Caco-2 (cell line): ENCODE measurements around the gene CUTA. TPM values are rescaled to one million over a fixed set of nuclear protein-coding genes. Genes with fewer than 3 reads are reported as not detected.

Experiments used
- BruUV-seq: library from RNA; stranded (reverse); fragments of 400-500 nt; replicated peaks from 2 replicates; lab custom pipeline; 2021; lab: Mats Ljungman, UMichigan
- CTCF ChIA-PET: fragments of 300-600 bp; sonication (Branson Sonifier 250); formaldehyde crosslinking; loops from one replicate; lab custom pipeline; 2022; ENCODE audit warnings: antibody characterized with exemption; lab: Charles Lee
- POLR2A ChIA-PET: fragments of 300-600 bp; sonication (Branson Sonifier 250); formaldehyde crosslinking; loops from one replicate; lab custom pipeline; 2022; ENCODE audit warnings: antibody characterized with exemption; lab: Charles Lee
- DNase-seq, 2 experiments: peaks; one replicate each; pipeline versions ENCODE4 v3.0.0 to v3.0.0-alpha.2; 2020 to 2022
- H3K27me3 ChIP-seq: replicated peaks from 2 replicates; pipeline ENCODE4 v1.6.0; 2011; ENCODE audit warnings: low read length; ENCODE audit not compliant: control insufficient read depth, insufficient read depth
- H3K36me3 ChIP-seq: 2 replicates; pipeline ENCODE4 v1.5.1; 2011; ENCODE audit warnings: low read length; ENCODE audit not compliant: control insufficient read depth, insufficient read depth
- H3K4me1 ChIP-seq: fragments of 250-450 bp; sonication (Bioruptor Pico); 2 replicates; pipeline ENCODE4 v1.5.1; 2020; ENCODE audit warnings: mild to moderate bottlenecking
- H3K4me3 ChIP-seq: 2 replicates; pipeline ENCODE4 v1.5.1; 2011; ENCODE audit warnings: low read depth, mild to moderate bottlenecking, control low read depth, low read length
- H3K9me3 ChIP-seq: fragments of 250-450 bp; sonication (Bioruptor Pico); 2 replicates; pipeline ENCODE4 v1.5.1; 2020; ENCODE audit warnings: mild to moderate bottlenecking, moderate library complexity
- H3K27ac Mint-ChIP-seq: one replicate; pipeline ENCODE4 v1.8.0; 2022; ENCODE audit warnings: mixed read lengths; ENCODE audit not compliant: unreplicated experiment
- H3K27me3 Mint-ChIP-seq: one replicate; pipeline ENCODE4 v1.8.0; 2022; ENCODE audit warnings: mixed read lengths; ENCODE audit not compliant: insufficient read depth, unreplicated experiment
- H3K36me3 Mint-ChIP-seq: one replicate; pipeline ENCODE4 v1.8.0; 2022; ENCODE audit warnings: mild to moderate bottlenecking, mixed read lengths; ENCODE audit not compliant: insufficient read depth, unreplicated experiment
- H3K4me1 Mint-ChIP-seq: one replicate; pipeline ENCODE4 v1.8.0; 2022; ENCODE audit warnings: low read depth, mixed read lengths; ENCODE audit not compliant: unreplicated experiment
- H3K4me3 Mint-ChIP-seq: one replicate; pipeline ENCODE4 v1.8.0; 2022; ENCODE audit warnings: mild to moderate bottlenecking, moderate library complexity, mixed read lengths; ENCODE audit not compliant: unreplicated experiment
- H3K9me3 Mint-ChIP-seq: one replicate; pipeline ENCODE4 v1.8.0; 2022; ENCODE audit warnings: mixed read lengths; ENCODE audit not compliant: unreplicated experiment
- CTCF ChIP-seq, 2 experiments: fragments of 200-600 bp in 1 of 2; IDR thresholded peaks; 1 replicate in 1 of 2; 2 replicates in 1 of 2; pipeline versions ENCODE4 v1.5.1 to v1.8.0; 2011 to 2022; ENCODE audit warnings: antibody characterized with exemption in 1 of 2, control low read depth in 1 of 2, inconsistent platforms in 1 of 2, low read depth in 1 of 2, low read length in 1 of 2, mild to moderate bottlenecking in 1 of 2, moderate library complexity in 1 of 2; ENCODE audit not compliant: insufficient read depth in 1 of 2, severe bottlenecking in 1 of 2, unreplicated experiment in 1 of 2
- intact Hi-C: fragments of 100-400 bp; cut with micrococcal nuclease; formaldehyde crosslinking; loops from one replicate; pipeline ENCODE4 v1.10.0; 2022; ENCODE audit not compliant: unreplicated experiment
- total RNA-seq: library from RNA; stranded (reverse); gene quantifications from 2 replicates; pipeline ENCODE4 v1.2.3, GENCODE V29; 2022

Gene CUTA
- total RNA-seq, 1 experiment from 2014 or later, result 166 TPM

GRCh38 chr6:33466075-33466735, 48.3 kb upstream of the CUTA start:
- H3K4me1 ChIP-seq, result no peaks in the 10 kb centered on the region
- no peaks in the 10 kb centered on the region for H3K36me3 Mint-ChIP-seq
- no peaks in the 10 kb centered on the region for H3K9me3 Mint-ChIP-seq
- CTCF ChIA-PET, result no interaction called here
- no peaks in the 10 kb centered on the region for H3K4me1 Mint-ChIP-seq
- no peaks in the 10 kb centered on the region for H3K36me3 ChIP-seq
- no peak for TF ChIP-seq CTCF (IDR thresholded peaks at IDR 0.05; ENCODE audit: insufficient read depth in 1 of 2, low read depth in 1 of 2, low read length in 1 of 2, severe bottlenecking in 1 of 2, unreplicated experiment in 1 of 2)
- H3K27me3 ChIP-seq, result no peaks in the 10 kb centered on the region
- intact Hi-C loops, result no loop called here
- H3K4me3 Mint-ChIP-seq, result no peak overlapping the region
- peaks cover 7% of the 10 kb centered on the region for H3K27me3 Mint-ChIP-seq
- no peak for DNase-seq
- POLR2A ChIA-PET, result no interaction called here
- H3K4me3 ChIP-seq, result no peak overlapping the region
- 0 out of 2 replicates have a peak, but pooled peaks cover 4% of the 10 kb centered on the region for H3K9me3 ChIP-seq
- no TSS peak for BruUV-seq
- H3K27ac Mint-ChIP-seq, result no peak overlapping the region

GRCh38 chr6:33459226-33459625, 41.3 kb upstream of the CUTA start:
- BruUV-seq, result no TSS peak
- H3K9me3 Mint-ChIP-seq, result no peaks in the 10 kb centered on the region
- POLR2A ChIA-PET, result no interaction called here

GRCh38 chr6:33458676-33459075, 40.8 kb upstream of the CUTA start:
- H3K27me3 ChIP-seq, result no peaks in the 10 kb centered on the region
- H3K36me3 Mint-ChIP-seq, result peaks cover 9% of the 10 kb centered on the region
- H3K4me1 ChIP-seq, result no peaks in the 10 kb centered on the region
- intact Hi-C loops, result no loop called here
- no TSS peak for BruUV-seq
- peaks cover 11% of the 10 kb centered on the region for H3K4me1 Mint-ChIP-seq
- H3K36me3 ChIP-seq, result no peaks in the 10 kb centered on the region; the same call in 1 of the 2 replicates
- POLR2A ChIA-PET, result no interaction called here
- H3K27ac Mint-ChIP-seq, result no peak overlapping the region
- H3K4me3 Mint-ChIP-seq, result no peak overlapping the region
- DNase-seq, result no peak
- no peak overlapping the region for H3K4me3 ChIP-seq
- no peaks in the 10 kb centered on the region for H3K9me3 ChIP-seq
- H3K27me3 Mint-ChIP-seq, result peaks cover 6% of the 10 kb centered on the region
- no peak for TF ChIP-seq CTCF (IDR thresholded peaks at IDR 0.05; ENCODE audit: insufficient read depth in 1 of 2, low read depth in 1 of 2, low read length in 1 of 2, severe bottlenecking in 1 of 2, unreplicated experiment in 1 of 2)
- no peaks in the 10 kb centered on the region for H3K9me3 Mint-ChIP-seq
- CTCF ChIA-PET, result interaction anchor here (0.5 kb wide), 1 partner anchor 111 kb away, joined by 3 read pairs; no protein-coding TSS in a partner anchor

More at GRCh38 chr6:33459226-33459625, 41.3 kb upstream of the CUTA start:
- intact Hi-C loops, result no loop called here
- Mint-ChIP-seq H3K4me3 (no peak overlapping the region), H3K36me3 (peaks cover 6% of the 10 kb centered on the region), H3K4me1 (peaks cover 8% of the 10 kb centered on the region), H3K27ac (no peak overlapping the region), H3K27me3 (peaks cover 7% of the 10 kb centered on the region)
- TF ChIP-seq CTCF (IDR thresholded peaks at IDR 0.05; ENCODE audit: insufficient read depth in 1 of 2, low read depth in 1 of 2, low read length in 1 of 2, severe bottlenecking in 1 of 2, unreplicated experiment in 1 of 2), result no peak
- Histone ChIP-seq H3K27me3 (no peaks in the 10 kb centered on the region), H3K4me1 (no peaks in the 10 kb centered on the region), H3K4me3 (no peak overlapping the region), H3K9me3 (no peaks in the 10 kb centered on the region), H3K36me3 (no peaks in the 10 kb centered on the region; the same call in 1 of the 2 replicates)
- CTCF ChIA-PET, result no interaction called here
- DNase-seq, result no peak
